Measurements from ENCODE around the gene GREB1. TPM values are rescaled to one million over a fixed set of nuclear protein-coding genes. Genes with fewer than 3 reads are reported as not detected.
A peak's percentile ranks its signal among the peaks of the same experiment; 100 is the strongest.

Gene GREB1
- total RNA-seq, 1 donor from 2014 or later = 6.9 TPM

- DNase-seq = peak; percentile 55
Observed at GRCh38 chr2:11539317-11540147, 5.7 kb downstream of the GREB1 start.

- DNase-seq = peak; percentile 77
Observed at GRCh38 chr2:11540148-11540995, 6.5 kb downstream of the GREB1 start.

- DNase-seq = no peak
Observed at GRCh38 chr2:11540996-11541692, 7.3 kb downstream of the GREB1 start.

GRCh38 chr2:11541693-11542274 is 7.9 kb downstream of the GREB1 start:
- DNase-seq = no peak

GRCh38 chr2:11542275-11542819 is 8.5 kb downstream of the GREB1 start:
- no peak for DNase-seq

GRCh38 chr2:11543337-11544216 is 9.7 kb downstream of the GREB1 start:
- DNase-seq = no peak

- no peak for DNase-seq
Observed at GRCh38 chr2:11546072-11546471, 12.2 kb downstream of the GREB1 start.

GRCh38 chr2:11547912-11548497 is 14.2 kb downstream of the GREB1 start:
- no peak for DNase-seq

GRCh38 chr2:11550302-11550701 is 16.5 kb downstream of the GREB1 start:
- DNase-seq = no peak

GRCh38 chr2:11550901-11551568 is 17.2 kb downstream of the GREB1 start:
- no peak for DNase-seq

GRCh38 chr2:11551569-11552259 is 17.9 kb downstream of the GREB1 start:
- DNase-seq = no peak

GRCh38 chr2:11552260-11552638 is 18.4 kb downstream of the GREB1 start:
- no peak for DNase-seq

GRCh38 chr2:11553661-11554398 is 20.0 kb downstream of the GREB1 start:
- no peak for DNase-seq

- no peak for DNase-seq
Observed at GRCh38 chr2:11554399-11554716, 20.5 kb downstream of the GREB1 start.

- DNase-seq = no peak
Observed at GRCh38 chr2:11556101-11556806, 22.4 kb downstream of the GREB1 start.

- DNase-seq = no peak
Observed at GRCh38 chr2:11558214-11558886, 24.5 kb downstream of the GREB1 start.

GRCh38 chr2:11559066-11559785 is 25.4 kb downstream of the GREB1 start:
- DNase-seq = no peak

All from tongue (tissue), 2 donors.